DOHH2 (cell line): ENCODE data around the gene SLC47A1.
"Not testable (repeated sequence)": the region's sequence is repeated elsewhere in the genome, so short reads cannot be mapped to it uniquely, and the experiment has no call there.

Experiments used
- H3F3A ChIP-seq: fragments of 200-600 bp; sonication (generic), shearing (Covaris generic); 2 replicates; pipeline ENCODE4 v1.6.0; 2016; ENCODE audit warnings: antibody characterized with exemption, mild to moderate bottlenecking; ENCODE audit not compliant: control insufficient read depth, insufficient read depth
- H3K27ac ChIP-seq: fragments of 200-600 bp; sonication (generic); 2 replicates; pipeline ENCODE4 v1.5.1; 2014; ENCODE audit warnings: low read depth, mild to moderate bottlenecking, low read length, moderate library complexity
- H3K27me3 ChIP-seq: fragments of 200-600 bp; sonication (generic); 2 replicates; pipeline ENCODE4 v1.6.1; 2014; ENCODE audit warnings: mild to moderate bottlenecking, low read length, mixed read lengths; ENCODE audit not compliant: control insufficient read depth
- H3K36me3 ChIP-seq: fragments of 200-600 bp; sonication (generic); 2 replicates; pipeline ENCODE4 v1.6.1; 2014; ENCODE audit warnings: mild to moderate bottlenecking, low read length, moderate library complexity, mixed read lengths; ENCODE audit not compliant: control insufficient read depth
- H3K4me1 ChIP-seq: fragments of 200-600 bp; sonication (generic); 2 replicates; pipeline ENCODE4 v1.6.1; 2014; ENCODE audit warnings: mild to moderate bottlenecking, low read length, mixed read lengths; ENCODE audit not compliant: control insufficient read depth
- H3K4me2 ChIP-seq: fragments of 200-600 bp; sonication (generic); 2 replicates; pipeline ENCODE4 v1.6.0; 2014; ENCODE audit warnings: mild to moderate bottlenecking, low read length, moderate library complexity
- H3K4me3 ChIP-seq: fragments of 200-600 bp; sonication (generic); 2 replicates; pipeline ENCODE4 v1.5.1; 2014; ENCODE audit warnings: mild to moderate bottlenecking, low read length, mixed read lengths
- H3K79me2 ChIP-seq: fragments of 200-600 bp; sonication (generic); 2 replicates; pipeline ENCODE4 v1.6.1; 2014; ENCODE audit warnings: mild to moderate bottlenecking, low read length, mixed read lengths; ENCODE audit not compliant: control insufficient read depth
- H3K9me2 ChIP-seq: fragments of 200-600 bp; sonication (generic); replicated peaks from 2 replicates; pipeline ENCODE4 v1.6.1; 2014; ENCODE audit warnings: mild to moderate bottlenecking, low read length, mixed read lengths; ENCODE audit not compliant: control insufficient read depth
- H3K9me3 ChIP-seq: fragments of 200-600 bp; sonication (generic); 2 replicates; pipeline ENCODE4 v1.6.1; 2014; ENCODE audit warnings: antibody characterized with exemption, low read length, mixed read lengths; ENCODE audit not compliant: control insufficient read depth, insufficient read depth
- H4K20me1 ChIP-seq: fragments of 200-600 bp; sonication (generic); 2 replicates; pipeline ENCODE4 v1.6.0; 2014; ENCODE audit warnings: low read depth, mild to moderate bottlenecking, antibody characterized with exemption, low read length, moderate library complexity; ENCODE audit not compliant: control insufficient read depth, insufficient read depth
- CTCF ChIP-seq: fragments of 200-600 bp; sonication (generic); IDR thresholded peaks from one replicate; pipeline ENCODE4 v1.5.1; 2014; ENCODE audit warnings: antibody characterized with exemption, mild to moderate bottlenecking, low read depth, low read length; ENCODE audit not compliant: poor library complexity, severe bottlenecking
- EZH2phosphoT487 ChIP-seq: fragments of 200-600 bp; sonication (generic); IDR thresholded peaks from 2 replicates; pipeline ENCODE4 v1.6.1; 2017; ENCODE audit warnings: borderline replicate concordance, mild to moderate bottlenecking, antibody characterized with exemption, low read length, moderate library complexity, mixed read lengths

Gene SLC47A1

DNA sequence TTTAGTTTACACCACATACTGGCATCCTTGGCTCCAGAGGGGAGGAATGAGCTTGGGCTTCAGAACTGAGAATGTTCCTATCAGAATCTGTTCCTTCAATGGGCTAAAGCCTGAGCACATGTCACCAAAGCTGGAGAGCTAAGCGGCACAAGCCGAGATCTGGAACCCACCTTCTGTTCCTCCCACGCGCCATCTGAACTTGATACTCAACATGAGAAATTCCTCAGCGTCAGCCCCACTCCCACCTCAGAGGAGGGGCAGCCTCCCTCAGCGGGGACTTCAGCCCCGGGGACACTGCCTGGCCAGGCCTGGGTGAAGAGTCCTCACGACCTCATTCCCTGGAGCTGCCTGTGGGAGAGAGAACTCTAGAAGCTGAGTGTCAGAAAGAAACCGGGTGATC is 22.8 kb upstream of the SLC47A1 start:
- Histone ChIP-seq H3K9me2 (no peaks in the 10 kb centered on the region), H3K4me2 (no peak overlapping the region), H3K36me3 (no peaks in the 10 kb centered on the region), H3K9me3 (no peaks in the 10 kb centered on the region), H3K4me1 (peaks cover 21% of the 10 kb centered on the region), H3K27ac (no peak overlapping the region), H3K4me3 (no peak overlapping the region), H3K79me2 (no peaks in the 10 kb centered on the region), H4K20me1 (no peaks in the 10 kb centered on the region), H3K27me3 (peaks cover 3% of the 10 kb centered on the region; the same call in 1 of the 2 replicates), H3F3A (peaks cover 8% of the 10 kb centered on the region)
- TF ChIP-seq EZH2phosphoT487: no peak
- no peak for TF ChIP-seq CTCF

GRCh38 chr17:19513897-19514488 is 19.7 kb upstream of the SLC47A1 start:
- Histone ChIP-seq H3K79me2 (no peaks in the 10 kb centered on the region), H3K36me3 (no peaks in the 10 kb centered on the region), H3K9me3 (no peaks in the 10 kb centered on the region), H3F3A (peaks cover 2% of the 10 kb centered on the region), H3K27me3 (no peaks in the 10 kb centered on the region), H3K9me2 (no peaks in the 10 kb centered on the region), H3K4me2 (peak overlapping the region; percentile 22), H3K4me3 (no peak overlapping the region), H3K27ac (no peak overlapping the region), H3K4me1 (peaks cover 12% of the 10 kb centered on the region), H4K20me1 (no peaks in the 10 kb centered on the region)
- TF ChIP-seq EZH2phosphoT487 (no peak), CTCF (peak; percentile 92)

DNA sequence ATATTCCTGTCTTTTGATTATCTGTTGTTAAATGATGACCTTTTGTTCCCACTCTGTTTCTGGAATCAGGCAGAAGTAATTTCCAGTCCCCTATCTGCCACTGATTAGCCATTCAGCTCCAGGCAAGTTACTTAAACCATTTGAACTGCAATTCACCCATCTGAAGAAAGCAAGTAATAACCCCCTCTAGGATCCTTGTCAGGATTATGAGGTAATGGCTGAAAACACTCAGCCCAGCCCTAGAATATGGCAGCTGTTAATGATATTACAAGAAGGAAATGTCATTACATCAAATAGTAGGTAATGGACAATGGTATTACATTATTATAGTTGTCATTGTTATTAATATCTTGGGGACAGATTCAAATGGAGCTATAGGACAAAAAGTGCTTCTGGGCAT is 16.0 kb upstream of the SLC47A1 start:
- H3K4me2 ChIP-seq: no peak overlapping the region
- no peaks in the 10 kb centered on the region for H3K79me2 ChIP-seq
- H3K4me1 ChIP-seq: peaks cover 7% of the 10 kb centered on the region
- TF ChIP-seq EZH2phosphoT487 (no peak), CTCF (no peak)
- no peaks in the 10 kb centered on the region for H3K27me3 ChIP-seq
- H3K36me3 ChIP-seq: no peaks in the 10 kb centered on the region
- H3F3A ChIP-seq: no peaks in the 10 kb centered on the region
- no peaks in the 10 kb centered on the region for H3K9me3 ChIP-seq
- no peaks in the 10 kb centered on the region for H4K20me1 ChIP-seq
- H3K4me3 ChIP-seq: no peak overlapping the region
- H3K9me2 ChIP-seq: no peaks in the 10 kb centered on the region
- no peak overlapping the region for H3K27ac ChIP-seq

- H3K27ac ChIP-seq, H3K4me2 ChIP-seq, H3K27me3 ChIP-seq, H4K20me1 ChIP-seq, H3K4me1 ChIP-seq, H3K9me3 ChIP-seq, H3K4me3 ChIP-seq, H3K9me2 ChIP-seq, H3K36me3 ChIP-seq, H3F3A ChIP-seq, H3K79me2 ChIP-seq: not testable (repeated sequence)
These were observed 14.0 kb upstream of the SLC47A1 start for GRCh38 chr17:19519388-19520291.
